Activated T-cell treated with anti-CD3 and anti-CD28 coated beads, Interleukin-2, amount 50 U/mL, for 72 hours (primary cell): ENCODE results near the gene PRDM13. TPM values are rescaled to one million over a fixed set of nuclear protein-coding genes. Genes with fewer than 3 reads are reported as not detected.

Experiments
- ATAC-seq, 2 donors: fragments of 150-1000 bp; cut with Tn5 transposase; replicated peaks in 1 of 2; 2 replicates each; pipeline ENCODE4 v1.10.0; 2021; ENCODE audit warnings: moderate library complexity in 2 of 2, mild to moderate bottlenecking in 1 of 2
- DNase-seq, 2 donors: peaks; one replicate each; pipeline ENCODE4 v3.0.0; 2021 to 2022; ENCODE audit warnings: mixed read lengths in 1 of 2
- H3K27ac Mint-ChIP-seq: one replicate; pipeline ENCODE4 v1.8.0; 2022; ENCODE audit warnings: mild to moderate bottlenecking, moderate library complexity, mixed read lengths
- H3K27me3 Mint-ChIP-seq: one replicate; pipeline ENCODE4 v1.8.0; 2022; ENCODE audit warnings: low read depth, mixed read lengths
- H3K36me3 Mint-ChIP-seq, 2 donors: one replicate each; pipeline ENCODE4 v1.8.0; 2022; ENCODE audit warnings: mixed read lengths in 2 of 2, mild to moderate bottlenecking in 1 of 2; ENCODE audit not compliant: insufficient read depth in 2 of 2
- H3K4me1 Mint-ChIP-seq: one replicate; pipeline ENCODE4 v1.8.0; 2022; ENCODE audit warnings: low read depth, mixed read lengths
- H3K4me3 Mint-ChIP-seq, 2 donors: one replicate each; pipeline ENCODE4 v1.8.0; 2022; ENCODE audit warnings: mild to moderate bottlenecking in 2 of 2, mixed read lengths in 2 of 2, moderate library complexity in 2 of 2
- H3K9me3 Mint-ChIP-seq, 2 donors: one replicate each; pipeline ENCODE4 v1.8.0; 2022; ENCODE audit warnings: mixed read lengths in 2 of 2
- total RNA-seq, 2 donors: library from RNA; stranded (reverse); gene quantifications; one replicate each; pipeline ENCODE4 v1.2.3, GENCODE V29; 2022

PRDM13 gene
- not detected for total RNA-seq

- peaks cover 63% of the 10 kb centered on the region for H3K4me1 Mint-ChIP-seq
- no peaks in the 10 kb centered on the region for H3K9me3 Mint-ChIP-seq
- DNase-seq (no peak), ATAC-seq (no peak)
- H3K4me3 Mint-ChIP-seq = peak within 1 kb of the TSS in 1 of 2 donors; percentile 27
- peak within 1 kb of the TSS; percentile 79 for H3K27ac Mint-ChIP-seq
- H3K27me3 Mint-ChIP-seq = peaks cover 97% of the 10 kb centered on the region
- peaks cover 3 to 6% of the 10 kb centered on the region in 2 donors for H3K36me3 Mint-ChIP-seq
Measured at GRCh38 chr6:99606656-99607415, at the start of gene PRDM13. PRDM13 (plus strand) TSS chr6:99606833; CDS start chr6:99607035, 202 bp downstream.

- peaks cover 13 to 31% of the 10 kb centered on the region in 2 donors for H3K36me3 Mint-ChIP-seq
- H3K27ac Mint-ChIP-seq = no peak overlapping the region
- H3K27me3 Mint-ChIP-seq = no peaks in the 10 kb centered on the region
- no peak overlapping the region for H3K4me3 Mint-ChIP-seq
- H3K9me3 Mint-ChIP-seq = no peaks in the 10 kb centered on the region
- no peaks in the 10 kb centered on the region for H3K4me1 Mint-ChIP-seq
- no peak for DNase-seq
- no peak for ATAC-seq
Measured at GRCh38 chr6:99559057-99559456, 47.6 kb upstream of the PRDM13 start.

- Mint-ChIP-seq H3K27me3 (no peaks in the 10 kb centered on the region), H3K4me1 (peaks cover 12% of the 10 kb centered on the region), H3K9me3 (no peaks in the 10 kb centered on the region), H3K27ac (no peak overlapping the region), H3K4me3 (no peak overlapping the region), H3K36me3 (peaks cover 9 to 23% of the 10 kb centered on the region in 2 donors)
- no peak for DNase-seq
- ATAC-seq = no peak
Measured at GRCh38 chr6:99560668-99561067, 46.0 kb upstream of the PRDM13 start.

GRCh38 chr6:99563056-99563723 lies 43.4 kb upstream of the PRDM13 start:
- Mint-ChIP-seq H3K27me3 (no peaks in the 10 kb centered on the region), H3K4me3 (no peak overlapping the region), H3K9me3 (no peaks in the 10 kb centered on the region), H3K36me3 (peaks cover 5 to 11% of the 10 kb centered on the region in 2 donors), H3K4me1 (peaks cover 29% of the 10 kb centered on the region), H3K27ac (no peak overlapping the region)
- ATAC-seq (no peak), DNase-seq (no peak)

GRCh38 chr6:99568103-99568933 lies 38.3 kb upstream of the PRDM13 start, which contains the start of gene CCNC:
CCNC (minus strand) TSS chr6:99568660; CDS start chr6:99568527, 133 bp downstream.
- Mint-ChIP-seq H3K9me3 (no peaks in the 10 kb centered on the region), H3K4me1 (peaks cover 29% of the 10 kb centered on the region), H3K27ac (peak within 1 kb of the TSS; percentile 99), H3K4me3 (peak within 1 kb of the TSS; percentile 89 to 95), H3K27me3 (no peaks in the 10 kb centered on the region), H3K36me3 (peaks cover 6 to 10% of the 10 kb centered on the region in 2 donors)
- DNase-seq (peak; percentile 92 to 93), ATAC-seq (peak; percentile 99)

GRCh38 chr6:99573980-99574617 lies 32.5 kb upstream of the PRDM13 start:
- Mint-ChIP-seq H3K36me3 (no peaks in the 10 kb centered on the region), H3K4me1 (no peaks in the 10 kb centered on the region), H3K4me3 (no peak overlapping the region), H3K9me3 (no peaks in the 10 kb centered on the region), H3K27me3 (peaks cover 7% of the 10 kb centered on the region), H3K27ac (no peak overlapping the region)
- DNase-seq = no peak
- ATAC-seq = no peak

GRCh38 chr6:99575544-99576227 lies 30.9 kb upstream of the PRDM13 start:
- Mint-ChIP-seq H3K4me3 (no peak overlapping the region), H3K27me3 (peaks cover 15% of the 10 kb centered on the region), H3K4me1 (no peaks in the 10 kb centered on the region), H3K36me3 (no peaks in the 10 kb centered on the region), H3K9me3 (no peaks in the 10 kb centered on the region), H3K27ac (no peak overlapping the region)
- no peak for ATAC-seq
- DNase-seq = no peak

GRCh38 chr6:99579781-99580180 lies 26.9 kb upstream of the PRDM13 start:
- H3K27me3 Mint-ChIP-seq = peaks cover 20% of the 10 kb centered on the region

GRCh38 chr6:99587792-99588191 lies 18.8 kb upstream of the PRDM13 start:
- H3K4me1 Mint-ChIP-seq = peaks cover 33% of the 10 kb centered on the region
- H3K36me3 Mint-ChIP-seq = no peaks in the 10 kb centered on the region
- ATAC-seq (no peak), DNase-seq (no peak)
- H3K4me3 Mint-ChIP-seq = no peak overlapping the region
- H3K27me3 Mint-ChIP-seq = peaks cover 56% of the 10 kb centered on the region
- H3K9me3 Mint-ChIP-seq = no peaks in the 10 kb centered on the region
- no peak overlapping the region for H3K27ac Mint-ChIP-seq

More at GRCh38 chr6:99579781-99580180, 26.9 kb upstream of the PRDM13 start:
- H3K9me3 Mint-ChIP-seq = no peaks in the 10 kb centered on the region
- H3K4me1 Mint-ChIP-seq = no peaks in the 10 kb centered on the region
- ATAC-seq = no peak
- H3K27ac Mint-ChIP-seq = no peak overlapping the region
- H3K36me3 Mint-ChIP-seq = no peaks in the 10 kb centered on the region
- no peak overlapping the region for H3K4me3 Mint-ChIP-seq
- no peak for DNase-seq

- H3K27ac Mint-ChIP-seq = peak overlapping the region; percentile 68
- H3K4me1 Mint-ChIP-seq = peaks cover 33% of the 10 kb centered on the region
- no peaks in the 10 kb centered on the region for H3K9me3 Mint-ChIP-seq
- peaks cover 63% of the 10 kb centered on the region for H3K27me3 Mint-ChIP-seq
- no peaks in the 10 kb centered on the region for H3K36me3 Mint-ChIP-seq
- H3K4me3 Mint-ChIP-seq = peak overlapping the region; percentile 91
- ATAC-seq = peak; percentile 92 to 94
- DNase-seq = peak; percentile 75 to 76
Measured at GRCh38 chr6:99588618-99589289, 17.9 kb upstream of the PRDM13 start.

- Mint-ChIP-seq H3K4me1 (peaks cover 33% of the 10 kb centered on the region), H3K36me3 (no peaks in the 10 kb centered on the region), H3K27ac (no peak overlapping the region), H3K27me3 (peaks cover 68% of the 10 kb centered on the region), H3K4me3 (peak overlapping the region; percentile 91), H3K9me3 (no peaks in the 10 kb centered on the region)
- ATAC-seq (peak; percentile 22 to 35), DNase-seq (no peak)
Measured at GRCh38 chr6:99589290-99589672, 17.4 kb upstream of the PRDM13 start.
